Ishikawa (cell line): ENCODE measurements around the gene ULK4.

Experiments used
- CEBPB ChIP-seq: IDR thresholded peaks from 2 replicates; pipeline ENCODE4 v1.6.1; 2012
- CREB1 ChIP-seq: IDR thresholded peaks from 2 replicates; pipeline ENCODE4 v1.6.1; 2012; ENCODE audit warnings: low read depth
- EGR1 ChIP-seq: IDR thresholded peaks from 2 replicates; pipeline ENCODE4 v1.6.1; 2012
- EP300 ChIP-seq: IDR thresholded peaks from 2 replicates; pipeline ENCODE4 v1.6.1; 2012; ENCODE audit warnings: borderline replicate concordance
- FOXM1 ChIP-seq: IDR thresholded peaks from 2 replicates; pipeline ENCODE4 v1.6.1; 2012; ENCODE audit warnings: low read depth, borderline replicate concordance
- MAX ChIP-seq: IDR thresholded peaks from 2 replicates; pipeline ENCODE4 v1.6.1; 2012
- NFIC ChIP-seq: IDR thresholded peaks from 2 replicates; pipeline ENCODE4 v1.6.1; 2012
- RAD21 ChIP-seq: IDR thresholded peaks from 2 replicates; pipeline ENCODE4 v1.6.1; 2012; ENCODE audit warnings: low read depth
- REST ChIP-seq: IDR thresholded peaks from 2 replicates; pipeline ENCODE4 v1.6.1; 2012; ENCODE audit warnings: low read depth, mild to moderate bottlenecking
- TAF1 ChIP-seq: IDR thresholded peaks from 2 replicates; pipeline ENCODE4 v1.6.1; 2012; ENCODE audit warnings: low read depth, mild to moderate bottlenecking
- TCF12 ChIP-seq: IDR thresholded peaks from 2 replicates; pipeline ENCODE4 v1.6.1; 2012; ENCODE audit warnings: low read depth
- TEAD4 ChIP-seq: IDR thresholded peaks from 2 replicates; pipeline ENCODE4 v1.6.1; 2012
- USF1 ChIP-seq: IDR thresholded peaks from 2 replicates; pipeline ENCODE4 v1.6.1; 2012
- YY1 ChIP-seq: IDR thresholded peaks from 2 replicates; pipeline ENCODE4 v1.6.1; 2012; ENCODE audit warnings: low read depth
- ZBTB7A ChIP-seq: IDR thresholded peaks from 2 replicates; pipeline ENCODE4 v1.6.1; 2012; ENCODE audit warnings: low read depth

Gene ULK4

GRCh38 chr3:41936384-41936783 is 25.5 kb downstream of the ULK4 start:
- TF ChIP-seq REST = no peak
- no peak for TF ChIP-seq FOXM1
- TF ChIP-seq EP300 = no peak
- TF ChIP-seq MAX = no peak

GRCh38 chr3:41933154-41933676 is 28.7 kb downstream of the ULK4 start:
- TF ChIP-seq REST (no peak), CEBPB (peak; percentile 99), EGR1 (no peak), TEAD4 (peak; percentile 89), NFIC (peak; percentile 96), TAF1 (no peak), EP300 (peak; percentile 89; the same call in 1 of the 2 replicates), TCF12 (peak; percentile 87), MAX (peak; percentile 36; the same call in 1 of the 2 replicates), RAD21 (no peak), CREB1 (no peak), YY1 (no peak), ZBTB7A (no peak), USF1 (no peak), FOXM1 (peak; percentile 67)

GRCh38 chr3:41932464-41932863 is 29.4 kb downstream of the ULK4 start:
- peak; percentile 84 for TF ChIP-seq NFIC
- no peak for TF ChIP-seq MAX
- peak; percentile 83 for TF ChIP-seq TCF12
- no peak for TF ChIP-seq EGR1
- no peak for TF ChIP-seq ZBTB7A
- peak; percentile 66; the same call in 1 of the 2 replicates for TF ChIP-seq FOXM1
- TF ChIP-seq REST = no peak
- peak; percentile 80; the same call in 1 of the 2 replicates for TF ChIP-seq EP300
- peak; percentile 64 for TF ChIP-seq USF1
- TF ChIP-seq CEBPB = peak; percentile 68
- TF ChIP-seq TEAD4 = peak; percentile 61
- TF ChIP-seq CREB1 = no peak

GRCh38 chr3:41920406-41920965 is 41.4 kb downstream of the ULK4 start:
- TF ChIP-seq REST (no peak), TEAD4 (peak; percentile 38; the same call in 1 of the 2 replicates)
